EL (cell line): ENCODE measurements around the gene SNPH.
A peak's percentile ranks its signal among the peaks of the same experiment; 100 is the strongest.

Source experiments
- DNase-seq: peaks from one replicate; pipeline ENCODE4 v3.0.0-alpha.2; 2016

SNPH gene

GRCh38 chr20:1343446-1344124 is 77.5 kb downstream of the SNPH start:
- DNase-seq: peak; percentile 42

DNA sequence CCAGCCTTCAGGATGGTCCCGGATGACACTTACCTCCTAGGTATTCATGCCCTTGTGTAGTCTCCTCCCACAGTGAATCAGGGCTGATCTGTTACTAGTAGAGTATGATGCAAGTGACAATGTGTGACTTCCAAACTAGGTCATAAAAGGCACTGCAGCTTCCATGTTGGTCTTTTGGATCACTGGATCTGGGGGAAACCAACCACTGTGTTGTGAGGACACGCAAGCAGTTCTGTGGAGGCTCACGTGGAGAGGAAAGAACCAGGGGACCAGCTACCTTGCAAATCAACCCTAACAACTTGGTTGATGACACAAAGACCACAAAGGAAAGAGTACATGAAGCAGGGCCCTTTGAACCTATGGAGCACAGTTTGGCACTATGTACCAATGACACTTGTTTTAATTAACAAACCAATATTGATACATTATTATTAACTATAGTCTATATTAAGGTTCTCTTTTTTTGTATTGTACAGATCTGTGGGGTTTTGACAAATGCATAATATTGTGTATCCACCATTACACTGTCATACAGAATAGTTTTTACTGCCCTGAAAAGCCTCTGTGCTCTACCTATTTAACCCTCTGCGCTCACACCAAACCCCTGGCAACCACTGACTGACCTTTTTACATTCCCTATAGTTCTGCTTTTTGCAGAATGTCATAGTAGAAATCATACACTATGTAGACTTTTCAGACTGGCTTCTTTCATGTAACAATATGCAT is 79.1 kb downstream of the SNPH start:
- DNase-seq: no peak

- DNase-seq: no peak
Observed at GRCh38 chr20:1345756-1346093, 79.6 kb downstream of the SNPH start.

DNA sequence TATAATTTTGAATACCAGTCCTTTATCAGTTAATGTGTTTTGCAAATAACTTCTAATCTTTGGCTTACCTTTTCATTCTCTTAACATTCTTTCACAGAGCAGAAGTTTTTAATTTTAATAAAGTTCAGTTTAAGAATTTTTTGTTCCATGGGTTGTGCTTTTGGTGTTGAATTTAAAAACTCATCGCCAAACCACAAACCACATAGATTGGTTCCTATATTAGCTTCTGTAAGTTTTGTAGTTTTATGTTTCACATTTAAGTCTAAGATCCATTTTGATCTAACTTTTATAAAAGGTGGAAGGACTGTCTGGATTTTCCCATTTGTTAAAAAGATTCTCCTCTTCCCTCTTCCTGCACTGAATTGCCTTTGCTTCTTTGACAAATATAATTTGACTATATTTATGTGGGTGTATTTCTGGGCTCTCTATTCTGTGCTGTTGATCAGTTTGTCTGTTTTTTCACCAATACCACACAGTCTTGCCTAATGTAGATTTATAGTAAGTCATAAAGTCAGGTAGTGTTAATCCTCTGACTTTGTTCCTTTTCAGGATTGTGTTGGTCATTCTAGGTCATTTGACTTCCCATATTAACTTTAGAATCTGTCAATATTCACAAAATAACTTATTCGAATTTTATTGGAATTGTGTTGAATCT is 80.3 kb downstream of the SNPH start:
- DNase-seq: no peak

GRCh38 chr20:1353956-1354355 is 87.9 kb downstream of the SNPH start:
- no peak for DNase-seq

- peak; percentile 39 for DNase-seq
Observed at GRCh38 chr20:1357921-1358671, 92.0 kb downstream of the SNPH start.
